Measurements from ENCODE around the gene ZNF330. TPM values are rescaled to one million over a fixed set of nuclear protein-coding genes. Genes with fewer than 3 reads are reported as not detected.

ZNF330 gene
- total and polyA plus RNA-seq, 2 experiments from 2014 or later, result 32.3 to 38.9 TPM

DNA sequence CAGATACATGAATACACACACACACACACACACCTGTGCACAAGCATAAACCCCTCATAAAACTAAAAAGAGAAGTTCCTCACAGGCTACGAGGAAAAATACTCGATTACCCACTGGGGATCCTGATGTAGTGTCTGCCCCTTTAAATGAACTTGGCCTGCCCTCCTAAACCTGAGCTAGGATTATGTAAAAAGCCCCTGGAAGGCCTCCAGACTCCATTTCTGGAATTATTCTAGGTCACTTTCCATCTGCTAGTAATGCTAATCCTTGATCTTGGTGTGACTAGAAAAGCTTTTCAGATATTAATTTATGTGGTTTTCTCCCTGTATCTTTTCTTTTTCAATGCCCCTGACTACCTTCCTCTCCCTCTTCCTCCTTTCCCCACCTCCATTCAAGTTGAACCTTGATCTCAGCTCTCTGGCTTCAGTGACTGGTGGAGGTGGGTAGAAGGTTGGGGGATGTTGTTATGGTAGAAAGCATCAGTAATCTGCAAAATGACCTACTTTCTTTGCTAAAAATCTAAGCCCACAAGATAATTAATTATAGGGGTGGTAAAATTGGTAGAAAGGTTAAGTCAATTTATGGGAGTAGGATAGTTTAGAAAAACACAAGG lies 25.5 kb upstream of the ZNF330 start (continued):
- TF ChIP-seq, protein P1, sequence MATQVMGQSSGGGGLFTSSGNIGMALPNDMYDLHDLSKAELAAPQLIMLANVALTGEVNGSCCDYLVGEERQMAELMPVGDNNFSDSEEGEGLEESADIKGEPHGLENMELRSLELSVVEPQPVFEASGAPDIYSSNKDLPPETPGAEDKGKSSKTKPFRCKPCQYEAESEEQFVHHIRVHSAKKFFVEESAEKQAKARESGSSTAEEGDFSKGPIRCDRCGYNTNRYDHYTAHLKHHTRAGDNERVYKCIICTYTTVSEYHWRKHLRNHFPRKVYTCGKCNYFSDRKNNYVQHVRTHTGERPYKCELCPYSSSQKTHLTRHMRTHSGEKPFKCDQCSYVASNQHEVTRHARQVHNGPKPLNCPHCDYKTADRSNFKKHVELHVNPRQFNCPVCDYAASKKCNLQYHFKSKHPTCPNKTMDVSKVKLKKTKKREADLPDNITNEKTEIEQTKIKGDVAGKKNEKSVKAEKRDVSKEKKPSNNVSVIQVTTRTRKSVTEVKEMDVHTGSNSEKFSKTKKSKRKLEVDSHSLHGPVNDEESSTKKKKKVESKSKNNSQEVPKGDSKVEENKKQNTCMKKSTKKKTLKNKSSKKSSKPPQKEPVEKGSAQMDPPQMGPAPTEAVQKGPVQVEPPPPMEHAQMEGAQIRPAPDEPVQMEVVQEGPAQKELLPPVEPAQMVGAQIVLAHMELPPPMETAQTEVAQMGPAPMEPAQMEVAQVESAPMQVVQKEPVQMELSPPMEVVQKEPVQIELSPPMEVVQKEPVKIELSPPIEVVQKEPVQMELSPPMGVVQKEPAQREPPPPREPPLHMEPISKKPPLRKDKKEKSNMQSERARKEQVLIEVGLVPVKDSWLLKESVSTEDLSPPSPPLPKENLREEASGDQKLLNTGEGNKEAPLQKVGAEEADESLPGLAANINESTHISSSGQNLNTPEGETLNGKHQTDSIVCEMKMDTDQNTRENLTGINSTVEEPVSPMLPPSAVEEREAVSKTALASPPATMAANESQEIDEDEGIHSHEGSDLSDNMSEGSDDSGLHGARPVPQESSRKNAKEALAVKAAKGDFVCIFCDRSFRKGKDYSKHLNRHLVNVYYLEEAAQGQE (IDR thresholded peaks at IDR 0.05; ENCODE audit: unreplicated experiment), result no peak
- TF ChIP-seq STAT1 (IDR thresholded peaks at IDR 0.05; ENCODE audit: unreplicated experiment) (no peak), ZNF114 (CRISPR knock-in tag; IDR thresholded peaks at IDR 0.05) (no peak)

DNA sequence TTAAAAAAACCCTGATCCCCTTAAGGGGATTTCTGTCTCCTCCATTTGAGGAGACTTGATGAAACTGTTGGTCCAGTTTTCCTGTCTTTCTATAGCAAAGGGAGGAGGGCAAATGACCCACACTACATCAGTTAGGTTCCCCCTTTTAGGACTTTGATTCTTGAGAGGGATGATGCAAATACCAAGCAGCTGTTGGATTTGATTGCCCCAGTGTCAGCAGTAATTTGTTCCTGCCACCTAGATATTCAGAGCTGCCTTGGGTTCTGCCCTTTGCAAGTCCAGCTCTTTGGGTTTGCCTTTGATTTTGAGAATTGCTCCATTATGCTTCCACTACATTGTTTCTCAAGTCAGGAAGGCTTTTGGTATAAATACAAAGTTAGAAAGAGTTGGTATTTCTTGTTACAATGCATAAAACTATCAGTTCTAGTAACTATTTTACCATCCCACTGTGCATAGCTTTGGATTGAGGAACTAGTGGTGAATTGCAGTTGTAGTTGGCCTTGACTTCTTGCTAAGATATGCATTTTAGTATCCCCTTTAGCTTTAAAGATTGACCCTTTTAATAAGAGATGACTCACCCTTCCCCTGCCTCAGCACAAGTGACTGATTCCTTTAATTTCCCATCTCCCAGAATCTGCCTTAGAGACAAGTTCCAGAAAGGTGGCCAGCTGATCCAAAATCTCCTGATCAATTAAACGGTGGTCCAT lies 24.3 kb upstream of the ZNF330 start:
- H3K27me3 ChIP-seq (ENCODE audit: insufficient read depth), result no peaks in the 10 kb centered on the region
- no peaks in the 10 kb centered on the region for H3K27me3 Mint-ChIP-seq (ENCODE audit: insufficient read depth, low read depth, poor library complexity)
- no peaks in the 10 kb centered on the region for H3K4me1 Mint-ChIP-seq
- TF ChIP-seq STAT1 (IDR thresholded peaks at IDR 0.05; ENCODE audit: unreplicated experiment) (no peak), EZH2 (IDR thresholded peaks at IDR 0.05; ENCODE audit: low read depth, unreplicated experiment) (no peak), NANOG (IDR thresholded peaks at IDR 0.05; ENCODE audit: borderline replicate concordance) (no peak), POLR2AphosphoS5 (IDR thresholded peaks at IDR 0.05; ENCODE audit: low read depth) (no peak), ZNF331 (CRISPR knock-in tag; IDR thresholded peaks at IDR 0.05; ENCODE audit: low read depth) (no peak), CREB1 (CRISPR knock-in tag; IDR thresholded peaks at IDR 0.05; ENCODE audit: low read depth) (no peak)
- TF ChIP-seq, protein P2, sequence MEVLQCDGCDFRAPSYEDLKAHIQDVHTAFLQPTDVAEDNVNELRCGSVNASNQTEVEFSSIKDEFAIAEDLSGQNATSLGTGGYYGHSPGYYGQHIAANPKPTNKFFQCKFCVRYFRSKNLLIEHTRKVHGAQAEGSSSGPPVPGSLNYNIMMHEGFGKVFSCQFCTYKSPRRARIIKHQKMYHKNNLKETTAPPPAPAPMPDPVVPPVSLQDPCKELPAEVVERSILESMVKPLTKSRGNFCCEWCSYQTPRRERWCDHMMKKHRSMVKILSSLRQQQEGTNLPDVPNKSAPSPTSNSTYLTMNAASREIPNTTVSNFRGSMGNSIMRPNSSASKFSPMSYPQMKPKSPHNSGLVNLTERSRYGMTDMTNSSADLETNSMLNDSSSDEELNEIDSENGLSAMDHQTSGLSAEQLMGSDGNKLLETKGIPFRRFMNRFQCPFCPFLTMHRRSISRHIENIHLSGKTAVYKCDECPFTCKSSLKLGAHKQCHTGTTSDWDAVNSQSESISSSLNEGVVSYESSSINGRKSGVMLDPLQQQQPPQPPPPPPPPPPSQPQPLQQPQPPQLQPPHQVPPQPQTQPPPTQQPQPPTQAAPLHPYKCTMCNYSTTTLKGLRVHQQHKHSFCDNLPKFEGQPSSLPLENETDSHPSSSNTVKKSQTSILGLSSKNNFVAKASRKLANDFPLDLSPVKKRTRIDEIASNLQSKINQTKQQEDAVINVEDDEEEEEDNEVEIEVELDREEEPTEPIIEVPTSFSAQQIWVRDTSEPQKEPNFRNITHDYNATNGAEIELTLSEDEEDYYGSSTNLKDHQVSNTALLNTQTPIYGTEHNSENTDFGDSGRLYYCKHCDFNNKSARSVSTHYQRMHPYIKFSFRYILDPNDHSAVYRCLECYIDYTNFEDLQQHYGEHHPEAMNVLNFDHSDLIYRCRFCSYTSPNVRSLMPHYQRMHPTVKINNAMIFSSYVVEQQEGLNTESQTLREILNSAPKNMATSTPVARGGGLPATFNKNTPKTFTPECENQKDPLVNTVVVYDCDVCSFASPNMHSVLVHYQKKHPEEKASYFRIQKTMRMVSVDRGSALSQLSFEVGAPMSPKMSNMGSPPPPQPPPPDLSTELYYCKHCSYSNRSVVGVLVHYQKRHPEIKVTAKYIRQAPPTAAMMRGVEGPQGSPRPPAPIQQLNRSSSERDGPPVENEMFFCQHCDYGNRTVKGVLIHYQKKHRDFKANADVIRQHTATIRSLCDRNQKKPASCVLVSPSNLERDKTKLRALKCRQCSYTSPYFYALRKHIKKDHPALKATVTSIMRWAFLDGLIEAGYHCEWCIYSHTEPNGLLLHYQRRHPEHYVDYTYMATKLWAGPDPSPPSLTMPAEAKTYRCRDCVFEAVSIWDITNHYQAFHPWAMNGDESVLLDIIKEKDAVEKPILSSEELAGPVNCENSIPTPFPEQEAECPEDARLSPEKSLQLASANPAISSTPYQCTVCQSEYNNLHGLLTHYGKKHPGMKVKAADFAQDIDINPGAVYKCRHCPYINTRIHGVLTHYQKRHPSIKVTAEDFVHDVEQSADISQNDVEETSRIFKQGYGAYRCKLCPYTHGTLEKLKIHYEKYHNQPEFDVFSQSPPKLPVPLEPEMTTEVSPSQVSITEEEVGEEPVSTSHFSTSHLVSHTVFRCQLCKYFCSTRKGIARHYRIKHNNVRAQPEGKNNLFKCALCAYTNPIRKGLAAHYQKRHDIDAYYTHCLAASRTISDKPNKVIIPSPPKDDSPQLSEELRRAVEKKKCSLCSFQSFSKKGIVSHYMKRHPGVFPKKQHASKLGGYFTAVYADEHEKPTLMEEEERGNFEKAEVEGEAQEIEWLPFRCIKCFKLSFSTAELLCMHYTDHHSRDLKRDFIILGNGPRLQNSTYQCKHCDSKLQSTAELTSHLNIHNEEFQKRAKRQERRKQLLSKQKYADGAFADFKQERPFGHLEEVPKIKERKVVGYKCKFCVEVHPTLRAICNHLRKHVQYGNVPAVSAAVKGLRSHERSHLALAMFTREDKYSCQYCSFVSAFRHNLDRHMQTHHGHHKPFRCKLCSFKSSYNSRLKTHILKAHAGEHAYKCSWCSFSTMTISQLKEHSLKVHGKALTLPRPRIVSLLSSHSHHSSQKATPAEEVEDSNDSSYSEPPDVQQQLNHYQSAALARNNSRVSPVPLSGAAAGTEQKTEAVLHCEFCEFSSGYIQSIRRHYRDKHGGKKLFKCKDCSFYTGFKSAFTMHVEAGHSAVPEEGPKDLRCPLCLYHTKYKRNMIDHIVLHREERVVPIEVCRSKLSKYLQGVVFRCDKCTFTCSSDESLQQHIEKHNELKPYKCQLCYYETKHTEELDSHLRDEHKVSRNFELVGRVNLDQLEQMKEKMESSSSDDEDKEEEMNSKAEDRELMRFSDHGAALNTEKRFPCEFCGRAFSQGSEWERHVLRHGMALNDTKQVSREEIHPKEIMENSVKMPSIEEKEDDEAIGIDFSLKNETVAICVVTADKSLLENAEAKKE (CRISPR knock-in tag; IDR thresholded peaks at IDR 0.05), result no peak
- TF ChIP-seq, protein P3, sequence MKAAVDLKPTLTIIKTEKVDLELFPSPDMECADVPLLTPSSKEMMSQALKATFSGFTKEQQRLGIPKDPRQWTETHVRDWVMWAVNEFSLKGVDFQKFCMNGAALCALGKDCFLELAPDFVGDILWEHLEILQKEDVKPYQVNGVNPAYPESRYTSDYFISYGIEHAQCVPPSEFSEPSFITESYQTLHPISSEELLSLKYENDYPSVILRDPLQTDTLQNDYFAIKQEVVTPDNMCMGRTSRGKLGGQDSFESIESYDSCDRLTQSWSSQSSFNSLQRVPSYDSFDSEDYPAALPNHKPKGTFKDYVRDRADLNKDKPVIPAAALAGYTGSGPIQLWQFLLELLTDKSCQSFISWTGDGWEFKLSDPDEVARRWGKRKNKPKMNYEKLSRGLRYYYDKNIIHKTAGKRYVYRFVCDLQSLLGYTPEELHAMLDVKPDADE (IDR thresholded peaks at IDR 0.05), result no peak
- TF ChIP-seq, protein P4, sequence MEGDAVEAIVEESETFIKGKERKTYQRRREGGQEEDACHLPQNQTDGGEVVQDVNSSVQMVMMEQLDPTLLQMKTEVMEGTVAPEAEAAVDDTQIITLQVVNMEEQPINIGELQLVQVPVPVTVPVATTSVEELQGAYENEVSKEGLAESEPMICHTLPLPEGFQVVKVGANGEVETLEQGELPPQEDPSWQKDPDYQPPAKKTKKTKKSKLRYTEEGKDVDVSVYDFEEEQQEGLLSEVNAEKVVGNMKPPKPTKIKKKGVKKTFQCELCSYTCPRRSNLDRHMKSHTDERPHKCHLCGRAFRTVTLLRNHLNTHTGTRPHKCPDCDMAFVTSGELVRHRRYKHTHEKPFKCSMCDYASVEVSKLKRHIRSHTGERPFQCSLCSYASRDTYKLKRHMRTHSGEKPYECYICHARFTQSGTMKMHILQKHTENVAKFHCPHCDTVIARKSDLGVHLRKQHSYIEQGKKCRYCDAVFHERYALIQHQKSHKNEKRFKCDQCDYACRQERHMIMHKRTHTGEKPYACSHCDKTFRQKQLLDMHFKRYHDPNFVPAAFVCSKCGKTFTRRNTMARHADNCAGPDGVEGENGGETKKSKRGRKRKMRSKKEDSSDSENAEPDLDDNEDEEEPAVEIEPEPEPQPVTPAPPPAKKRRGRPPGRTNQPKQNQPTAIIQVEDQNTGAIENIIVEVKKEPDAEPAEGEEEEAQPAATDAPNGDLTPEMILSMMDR (conservative IDR thresholded peaks at IDR 0.05; ENCODE audit: low read depth in 2 of 2), result no peak

More for the DNA sequence above, 24.3 kb upstream of the ZNF330 start:
- Mint-ChIP-seq H3K27ac (no peak overlapping the region), H3K4me3 (no peak overlapping the region), H3K36me3 (ENCODE audit: low read depth) (no peaks in the 10 kb centered on the region), H3K9me3 (0 out of 3 replicates have a peak, but pooled peaks cover 5% of the 10 kb centered on the region)
- Histone ChIP-seq H2AFZ (no peak overlapping the region), H3K9me2 (ENCODE audit: insufficient read depth) (peaks cover 3% of the 10 kb centered on the region; the same call in 1 of the 2 replicates), H3F3A (replicated peaks; ENCODE audit: low read depth) (no peaks in the 10 kb centered on the region), H3K36me3 (ENCODE audit: insufficient read depth) (no peaks in the 10 kb centered on the region), H3K79me2 (replicated peaks; ENCODE audit: insufficient read depth) (no peaks in the 10 kb centered on the region), H3K4me3 (no peak overlapping the region), H3K27ac (ENCODE audit: low read depth) (no peak overlapping the region), H3K4me2 (no peak overlapping the region), H4K20me1 (replicated peaks; ENCODE audit: insufficient read depth) (no peaks in the 10 kb centered on the region), H3K4me1 (ENCODE audit: insufficient read depth) (no peaks in the 10 kb centered on the region)
- ATAC-seq, result no peak
- no peak for DNase-seq (ENCODE audit: low spot score)
